GM12874 (cell line): ENCODE results near the gene POLR2H.

Experiments
- CTCF ChIP-seq: IDR thresholded peaks from 2 replicates; pipeline ENCODE4 v1.5.1; 2011; ENCODE audit warnings: low read depth, mild to moderate bottlenecking, control low read depth, low read length, moderate library complexity; ENCODE audit not compliant: insufficient read depth

The POLR2H gene

GRCh38 chr3:184361532-184361931 is at the start of gene POLR2H, which contains the start of gene CLCN2:
Gene POLR2H (plus strand): TSS chr3:184361710. CDS start chr3:184363493, 1,783 bp downstream.
Gene CLCN2 (minus strand): TSS chr3:184361605. CDS start chr3:184361479, 126 bp downstream.
- no peak for TF ChIP-seq CTCF

GRCh38 chr3:184314363-184314699 is 47.2 kb upstream of the POLR2H start, which contains the start of gene EIF4G1:
Gene EIF4G1 (plus strand): TSS chr3:184314606. CDS start chr3:184315797, 1,191 bp downstream.
- no peak for TF ChIP-seq CTCF

- TF ChIP-seq CTCF: no peak
These were observed 46.6 kb upstream of the POLR2H start for GRCh38 chr3:184314700-184315542.

- no peak for TF ChIP-seq CTCF
These were observed 46.0 kb upstream of the POLR2H start for GRCh38 chr3:184315543-184315867.

- no peak for TF ChIP-seq CTCF
These were observed 45.4 kb upstream of the POLR2H start for GRCh38 chr3:184315871-184316661.

GRCh38 chr3:184316792-184317191 is 44.7 kb upstream of the POLR2H start:
- no peak for TF ChIP-seq CTCF

GRCh38 chr3:184317201-184317600 is 44.3 kb upstream of the POLR2H start:
- no peak for TF ChIP-seq CTCF
